PC-3 (cell line): ENCODE data around the gene SNED1. TPM values are rescaled to one million over a fixed set of nuclear protein-coding genes. Genes with fewer than 3 reads are reported as not detected.

ENCODE experiments used
- ATAC-seq: fragments of 200-7000 bp; cut with Tn5 transposase; 2 replicates; pipeline ENCODE4 v1.9.1; 2020; ENCODE audit warnings: mild to moderate bottlenecking, moderate library complexity
- BruUV-seq: library from RNA; stranded (reverse); fragments of 400-500 nt; replicated peaks from 2 replicates; lab custom pipeline; 2021; lab: Mats Ljungman, UMichigan
- CTCF ChIA-PET: fragments of 300-600 bp; sonication (Branson Sonifier 250); formaldehyde crosslinking; loops from one replicate; lab custom pipeline; 2022; ENCODE audit warnings: antibody characterized with exemption; lab: Charles Lee
- POLR2A ChIA-PET: fragments of 300-600 bp; sonication (Branson Sonifier 250); formaldehyde crosslinking; loops from one replicate; lab custom pipeline; 2022; ENCODE audit warnings: antibody characterized with exemption; ENCODE audit not compliant: unreplicated experiment; lab: Charles Lee
- DNase-seq: peaks from one replicate; pipeline ENCODE4 v3.0.0-alpha.2; 2015
- H2AFZ ChIP-seq: fragments of 300-600 bp; sonication (generic); 2 replicates; pipeline ENCODE4 v1.6.0; 2016; ENCODE audit warnings: antibody characterized with exemption, low read length
- H3F3A ChIP-seq: fragments of 300-600 bp; sonication (generic); one replicate; pipeline ENCODE4 v1.6.0; 2017; ENCODE audit warnings: antibody characterized with exemption, low read length, control low read depth, mild to moderate bottlenecking; ENCODE audit not compliant: unreplicated experiment
- H3K27ac ChIP-seq: fragments of 300-600 bp; sonication (generic); 2 replicates; pipeline ENCODE4 v1.5.1; 2016; ENCODE audit warnings: mild to moderate bottlenecking, low read length
- H3K27me3 ChIP-seq: fragments of 300-600 bp; sonication (generic); 2 replicates; pipeline ENCODE4 v1.6.1; 2016; ENCODE audit warnings: low read length, mixed read lengths
- H3K36me3 ChIP-seq: fragments of 300-600 bp; sonication (generic); 2 replicates; pipeline ENCODE4 v1.6.1; 2016; ENCODE audit warnings: low read depth, mixed run types, low read length, mixed read lengths
- H3K4me1 ChIP-seq: fragments of 300-600 bp; sonication (generic); 2 replicates; pipeline ENCODE4 v1.5.1; 2016; ENCODE audit warnings: low read length; ENCODE audit not compliant: insufficient read depth
- H3K4me2 ChIP-seq: fragments of 300-600 bp; sonication (generic); 2 replicates; pipeline ENCODE4 v1.6.0; 2016; ENCODE audit warnings: low read length
- H3K4me3 ChIP-seq: fragments of 300-600 bp; sonication (generic); 2 replicates; pipeline ENCODE4 v1.5.1; 2016; ENCODE audit warnings: mild to moderate bottlenecking, low read length, mixed read lengths
- H3K79me2 ChIP-seq: fragments of 300-600 bp; sonication (generic); 2 replicates; pipeline ENCODE4 v1.6.1; 2017; ENCODE audit warnings: low read length, mixed read lengths
- H3K9ac ChIP-seq: fragments of 300-600 bp; sonication (generic); 2 replicates; pipeline ENCODE4 v1.6.0; 2016; ENCODE audit warnings: mild to moderate bottlenecking, low read length
- H3K9me2 ChIP-seq: fragments of 300-600 bp; sonication (generic); replicated peaks from 2 replicates; pipeline ENCODE4 v1.6.1; 2016; ENCODE audit warnings: mixed run types, low read length, mixed read lengths
- H3K9me3 ChIP-seq: fragments of 300-600 bp; sonication (generic); 2 replicates; pipeline ENCODE4 v1.6.1; 2016; ENCODE audit warnings: low read length, mixed read lengths
- H4K20me1 ChIP-seq: fragments of 300-600 bp; sonication (generic); 2 replicates; pipeline ENCODE4 v1.6.1; 2016; ENCODE audit warnings: low read length, mixed read lengths
- EZH2 ChIP-seq: fragments of 300-600 bp; sonication (generic); IDR thresholded peaks from one replicate; pipeline ENCODE4 v1.6.1; 2017; ENCODE audit warnings: antibody characterized with exemption, mild to moderate bottlenecking, low read length; ENCODE audit not compliant: unreplicated experiment
- EZH2phosphoT487 ChIP-seq: fragments of 300-600 bp; sonication (generic); IDR thresholded peaks from 2 replicates; pipeline ENCODE4 v1.6.1; 2018; ENCODE audit warnings: mild to moderate bottlenecking, antibody characterized with exemption, low read length, borderline replicate concordance
- intact Hi-C: fragments of 100-400 bp; cut with micrococcal nuclease; formaldehyde crosslinking; loops from 2 replicates; pipeline ENCODE4 v1.9.0; 2023
- total RNA-seq: library from RNA; depleted of rRNA; stranded (reverse); fragments of >200 nt; gene quantifications from 2 replicates; pipeline ENCODE4 v1.2.3, GENCODE V29; 2014
- TF ChIP-seq, protein P1 (sequence below): fragments of 300-600 bp; sonication (generic); conservative IDR thresholded peaks from 2 replicates; pipeline ENCODE4 v1.5.1; 2017; ENCODE audit warnings: antibody characterized with exemption, low read depth, mild to moderate bottlenecking, low read length

The SNED1 gene
- total RNA-seq, 1 experiment from 2014 or later: 0.66 TPM

DNA sequence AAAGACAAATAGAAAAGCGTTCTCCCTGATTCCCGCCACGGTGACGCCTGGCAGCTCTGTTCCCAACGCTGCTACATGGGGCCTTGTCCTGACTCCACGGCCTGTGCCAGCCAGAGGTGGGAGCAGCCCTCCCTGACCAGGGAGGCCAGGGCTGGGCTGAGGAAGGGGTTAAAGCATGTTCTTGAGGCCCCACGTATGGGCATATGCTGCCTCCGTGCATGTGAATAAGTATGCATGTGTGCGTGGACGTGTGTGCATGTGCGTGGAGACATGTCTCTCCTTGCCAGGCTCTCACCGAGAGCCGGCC, 1.6 kb upstream of the SNED1 start:
- Histone ChIP-seq H3F3A (no peaks in the 10 kb centered on the region), H3K4me2 (no peak overlapping the region), H3K36me3 (no peaks in the 10 kb centered on the region), H3K79me2 (no peaks in the 10 kb centered on the region), H3K27me3 (no peaks in the 10 kb centered on the region), H3K9me2 (no peaks in the 10 kb centered on the region), H3K4me1 (peaks cover 10% of the 10 kb centered on the region), H3K9me3 (no peaks in the 10 kb centered on the region), H4K20me1 (no peaks in the 10 kb centered on the region), H3K27ac (no peak overlapping the region), H3K4me3 (no peak overlapping the region), H2AFZ (no peak overlapping the region), H3K9ac (no peak overlapping the region)
- intact Hi-C loops: loop anchor here (10.0 kb wide), 1 partner anchor 82 kb away; no protein-coding TSS in a partner anchor
- TF ChIP-seq EZH2 (no peak), EZH2phosphoT487 (no peak)
- TF ChIP-seq, protein P1, sequence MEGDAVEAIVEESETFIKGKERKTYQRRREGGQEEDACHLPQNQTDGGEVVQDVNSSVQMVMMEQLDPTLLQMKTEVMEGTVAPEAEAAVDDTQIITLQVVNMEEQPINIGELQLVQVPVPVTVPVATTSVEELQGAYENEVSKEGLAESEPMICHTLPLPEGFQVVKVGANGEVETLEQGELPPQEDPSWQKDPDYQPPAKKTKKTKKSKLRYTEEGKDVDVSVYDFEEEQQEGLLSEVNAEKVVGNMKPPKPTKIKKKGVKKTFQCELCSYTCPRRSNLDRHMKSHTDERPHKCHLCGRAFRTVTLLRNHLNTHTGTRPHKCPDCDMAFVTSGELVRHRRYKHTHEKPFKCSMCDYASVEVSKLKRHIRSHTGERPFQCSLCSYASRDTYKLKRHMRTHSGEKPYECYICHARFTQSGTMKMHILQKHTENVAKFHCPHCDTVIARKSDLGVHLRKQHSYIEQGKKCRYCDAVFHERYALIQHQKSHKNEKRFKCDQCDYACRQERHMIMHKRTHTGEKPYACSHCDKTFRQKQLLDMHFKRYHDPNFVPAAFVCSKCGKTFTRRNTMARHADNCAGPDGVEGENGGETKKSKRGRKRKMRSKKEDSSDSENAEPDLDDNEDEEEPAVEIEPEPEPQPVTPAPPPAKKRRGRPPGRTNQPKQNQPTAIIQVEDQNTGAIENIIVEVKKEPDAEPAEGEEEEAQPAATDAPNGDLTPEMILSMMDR: no peak
- no TSS peak for BruUV-seq
- POLR2A ChIA-PET: no interaction called here
- no peak for DNase-seq
- CTCF ChIA-PET: no interaction called here
- no peak for ATAC-seq

DNA sequence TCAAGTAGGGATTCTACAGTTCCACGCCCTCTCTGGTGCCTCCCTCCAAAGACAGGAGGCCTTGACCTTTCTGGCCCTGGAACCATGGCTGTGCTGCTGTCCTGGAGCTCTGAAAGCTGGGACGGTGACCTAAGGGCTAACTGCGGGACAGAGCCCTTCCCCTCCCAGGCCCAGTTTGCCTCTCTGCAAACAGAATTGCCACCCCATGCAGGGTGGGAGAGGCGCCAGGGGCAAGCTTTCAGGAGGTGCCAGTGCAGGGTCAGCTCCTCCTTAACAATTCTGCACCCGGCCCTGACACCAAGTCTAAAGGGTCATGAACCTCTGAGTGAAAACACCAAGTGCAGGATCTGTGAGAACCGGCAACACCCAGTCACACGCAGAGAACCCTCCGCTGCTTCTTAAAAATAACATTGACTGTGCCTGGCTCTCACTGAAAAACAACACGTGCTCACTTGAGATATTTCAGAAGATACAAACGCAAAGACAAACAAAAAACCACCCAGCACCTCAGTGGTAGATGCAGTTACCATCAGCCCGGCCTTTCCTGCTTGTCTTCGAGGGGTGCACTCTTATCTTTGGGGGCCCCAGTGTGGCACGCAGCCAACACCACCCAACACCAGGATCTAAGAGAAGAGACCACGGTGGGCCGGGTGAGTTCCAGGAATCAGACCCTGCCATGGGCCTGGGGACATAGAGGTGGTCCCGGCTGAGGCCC, 1.1 kb upstream of the SNED1 start:
- no peak for TF ChIP-seq EZH2
- TF ChIP-seq, protein P1: no peak
- no peak for TF ChIP-seq EZH2phosphoT487
- Histone ChIP-seq H3K36me3 (no peaks in the 10 kb centered on the region), H3K4me1 (peaks cover 6% of the 10 kb centered on the region), H3K27ac (no peak overlapping the region), H3K79me2 (no peaks in the 10 kb centered on the region), H2AFZ (peak overlapping the region; percentile 95), H3K27me3 (no peaks in the 10 kb centered on the region), H3K9me3 (no peaks in the 10 kb centered on the region), H3F3A (no peaks in the 10 kb centered on the region), H3K9ac (no peak overlapping the region), H3K4me3 (peak overlapping the region; percentile 72; the same call in 1 of the 2 replicates), H3K9me2 (no peaks in the 10 kb centered on the region), H4K20me1 (no peaks in the 10 kb centered on the region), H3K4me2 (peak overlapping the region; percentile 85; the same call in 1 of the 2 replicates)
- POLR2A ChIA-PET: no interaction called here
- BruUV-seq: no TSS peak
- DNase-seq (no peak), ATAC-seq (no peak)
- CTCF ChIA-PET: no interaction called here
- intact Hi-C loops: loop anchor here (10.0 kb wide), 1 partner anchor 82 kb away; no protein-coding TSS in a partner anchor

DNA sequence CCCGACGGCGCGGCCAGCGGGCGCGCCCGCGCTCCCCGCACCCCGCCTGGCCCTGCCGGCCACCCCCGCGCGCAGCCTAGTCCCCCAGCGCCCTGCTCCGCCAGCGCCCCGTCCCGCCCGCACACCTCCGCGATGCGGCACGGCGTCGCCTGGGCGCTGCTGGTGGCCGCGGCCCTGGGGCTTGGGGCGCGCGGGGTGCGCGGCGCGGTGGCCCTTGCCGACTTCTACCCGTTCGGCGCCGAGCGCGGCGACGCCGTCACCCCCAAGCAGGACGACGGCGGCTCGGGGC, 232 bp downstream of the SNED1 start:
- Histone ChIP-seq H3K36me3 (no peaks in the 10 kb centered on the region), H3K9me2 (no peaks in the 10 kb centered on the region), H3K79me2 (no peaks in the 10 kb centered on the region), H3K9ac (no peak overlapping the region), H3K4me3 (peak overlapping the region; percentile 61; the same call in 1 of the 2 replicates), H3K9me3 (no peaks in the 10 kb centered on the region), H3K27ac (no peak overlapping the region), H2AFZ (no peak overlapping the region), H4K20me1 (no peaks in the 10 kb centered on the region), H3F3A (no peaks in the 10 kb centered on the region), H3K4me1 (0 out of 2 replicates have a peak, but pooled peaks cover 3% of the 10 kb centered on the region), H3K4me2 (peak overlapping the region; percentile 73; the same call in 1 of the 2 replicates), H3K27me3 (no peaks in the 10 kb centered on the region)
- POLR2A ChIA-PET: no interaction called here
- TF ChIP-seq EZH2phosphoT487: no peak
- no peak for TF ChIP-seq EZH2
- TF ChIP-seq, protein P1: no peak
- no TSS peak for BruUV-seq
- intact Hi-C loops: loop anchor here (10.0 kb wide), 1 partner anchor 84 kb away; no protein-coding TSS in a partner anchor
- ATAC-seq: peak; percentile 37
- CTCF ChIA-PET: no interaction called here
- DNase-seq: no peak
